DMS 273 (cell line): ENCODE results near the gene PLAAT2.
"Not testable (repeated sequence)": the region's sequence is repeated elsewhere in the genome, so short reads cannot be mapped to it uniquely, and the experiment has no call there.

Experiments
- DNase-seq: peaks from one replicate; lab custom pipeline; 2025; ENCODE audit not compliant: unreplicated experiment; lab: John Stamatoyannopoulos, UW

The PLAAT2 gene

GRCh38 chr11:63578882-63579281 lies 15.7 kb upstream of the PLAAT2 start:
- DNase-seq = not testable (repeated sequence)

GRCh38 chr11:63574856-63575602 lies 11.8 kb upstream of the PLAAT2 start:
- no peak for DNase-seq

- peak; percentile 54 for DNase-seq
Observed at GRCh38 chr11:63573881-63574855, 11.0 kb upstream of the PLAAT2 start.

GRCh38 chr11:63572026-63572688 lies 9.0 kb upstream of the PLAAT2 start:
- no peak for DNase-seq

- no peak for DNase-seq
Observed at GRCh38 chr11:63569570-63569969, 6.4 kb upstream of the PLAAT2 start.

GRCh38 chr11:63567044-63567840 lies 4.1 kb upstream of the PLAAT2 start:
- peak; percentile 77 for DNase-seq

- DNase-seq = peak; percentile 28
Observed at GRCh38 chr11:63564784-63565350, 1.7 kb upstream of the PLAAT2 start.

- DNase-seq = peak; percentile 14
Observed at GRCh38 chr11:63564056-63564774, 1.0 kb upstream of the PLAAT2 start.

- DNase-seq = peak; percentile 17
Observed at GRCh38 chr11:63560506-63561180, 2.5 kb downstream of the PLAAT2 start.

- no peak for DNase-seq
Observed at GRCh38 chr11:63558459-63559157, 4.6 kb downstream of the PLAAT2 start.

GRCh38 chr11:63557570-63557969 lies 5.6 kb downstream of the PLAAT2 start:
- DNase-seq = no peak

GRCh38 chr11:63556404-63557013 lies 6.7 kb downstream of the PLAAT2 start:
- DNase-seq = no peak

GRCh38 chr11:63554877-63555223 lies 8.3 kb downstream of the PLAAT2 start:
- DNase-seq = peak; percentile 9

GRCh38 chr11:63553759-63554158 lies 9.4 kb downstream of the PLAAT2 start:
- no peak for DNase-seq

- no peak for DNase-seq
Observed at GRCh38 chr11:63552921-63553320, 10.3 kb downstream of the PLAAT2 start.

- DNase-seq = no peak
Observed at GRCh38 chr11:63551889-63552266, 11.3 kb downstream of the PLAAT2 start.

- no peak for DNase-seq
Observed at GRCh38 chr11:63551091-63551888, 11.9 kb downstream of the PLAAT2 start.
